HG02763 (cell line): ENCODE measurements around the gene ORAI1.

ENCODE experiments used
- ATAC-seq: cut with Tn5 transposase; IDR thresholded peaks from one replicate; pipeline ENCODE4 v1.9.1; 2021; ENCODE audit warnings: mild to moderate bottlenecking, moderate library complexity; ENCODE audit not compliant: unreplicated experiment

The ORAI1 gene

GRCh38 chr12:121689430-121689829 lies 63.1 kb downstream of the ORAI1 start:
- ATAC-seq: no peak
